Measurements from ENCODE around the gene ARHGEF26.

ARHGEF26 gene

DNA sequence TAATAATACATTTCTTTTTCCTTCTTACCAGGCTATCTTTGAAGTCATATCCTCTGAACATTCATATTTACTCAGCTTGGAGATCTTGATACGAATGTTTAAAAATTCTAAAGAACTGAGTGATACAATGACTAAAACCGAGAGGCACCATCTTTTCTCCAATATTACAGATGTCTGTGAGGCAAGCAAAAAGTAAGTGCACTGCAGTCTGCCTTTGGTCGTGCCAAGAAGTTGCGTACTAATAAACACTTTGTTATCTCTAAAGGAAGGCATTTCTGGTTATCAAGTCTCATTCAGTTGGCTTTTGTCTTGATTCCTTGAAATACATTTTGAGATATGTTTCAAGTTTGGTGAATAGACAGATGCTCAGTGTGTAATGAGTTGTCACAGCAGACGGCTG, 31.6 kb downstream of the ARHGEF26 start:
- no peak for DNase-seq (ENCODE audit: low read depth, low spot score)

DNA sequence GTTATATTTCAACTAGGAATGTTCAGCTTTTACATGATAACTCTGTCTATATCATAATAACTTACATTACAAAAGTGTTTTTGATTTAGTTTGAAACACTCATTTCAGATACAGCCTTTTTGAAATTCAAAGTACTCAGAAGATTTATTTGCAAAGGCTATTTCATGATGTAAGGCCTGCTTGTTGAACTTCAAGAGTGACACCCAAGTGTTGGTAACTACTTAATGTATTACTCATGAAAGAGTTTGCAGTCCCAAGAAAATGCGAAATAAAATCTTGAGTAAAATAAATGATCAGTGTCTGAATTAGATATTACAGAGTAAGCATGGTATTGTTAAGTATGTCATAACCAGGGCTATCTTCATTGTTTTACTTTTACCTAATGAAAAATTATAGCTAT, 35.3 kb downstream of the ARHGEF26 start:
- DNase-seq (ENCODE audit: low read depth, low spot score): no peak

DNA sequence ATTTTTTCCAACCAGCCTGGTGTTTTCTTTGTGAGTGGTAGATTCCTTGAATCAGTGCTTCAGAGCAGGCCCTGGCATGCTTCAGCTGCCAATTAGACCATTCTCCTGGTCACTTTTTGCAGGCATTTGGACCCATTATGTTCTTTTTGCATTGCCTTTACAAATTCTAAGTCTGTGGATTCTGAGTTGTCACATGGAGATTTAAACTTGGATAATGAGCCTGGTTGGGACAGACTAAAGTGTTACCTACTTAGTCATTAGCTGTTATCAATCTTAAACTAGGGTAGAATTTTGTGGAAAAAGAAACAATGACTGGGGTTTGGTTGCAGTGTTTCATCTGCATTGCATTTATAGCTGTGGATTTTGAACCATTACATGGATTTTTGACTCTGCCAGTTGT, 40.6 kb downstream of the ARHGEF26 start:
- DNase-seq (ENCODE audit: low read depth, low spot score): no peak

DNA sequence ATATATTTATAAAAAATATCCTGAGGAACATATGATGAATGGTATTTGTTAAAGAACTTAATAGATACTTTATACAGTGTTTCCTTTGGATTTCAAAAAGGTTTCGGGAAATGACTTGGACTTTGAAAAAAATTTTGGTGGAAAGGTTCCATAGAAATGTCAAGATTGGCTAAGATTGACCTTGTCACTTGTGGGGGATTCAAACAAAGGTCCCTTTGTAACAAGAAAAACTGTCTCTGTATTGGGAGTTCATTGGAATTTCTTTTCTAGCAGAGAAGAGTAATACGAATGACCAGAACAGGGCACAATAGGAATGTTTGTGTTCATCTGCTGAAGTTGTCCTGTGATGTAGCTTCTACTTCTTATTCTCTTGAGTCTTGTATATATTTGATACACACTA, 43.2 kb downstream of the ARHGEF26 start:
- no peak for DNase-seq (ENCODE audit: low read depth, low spot score)

DNA sequence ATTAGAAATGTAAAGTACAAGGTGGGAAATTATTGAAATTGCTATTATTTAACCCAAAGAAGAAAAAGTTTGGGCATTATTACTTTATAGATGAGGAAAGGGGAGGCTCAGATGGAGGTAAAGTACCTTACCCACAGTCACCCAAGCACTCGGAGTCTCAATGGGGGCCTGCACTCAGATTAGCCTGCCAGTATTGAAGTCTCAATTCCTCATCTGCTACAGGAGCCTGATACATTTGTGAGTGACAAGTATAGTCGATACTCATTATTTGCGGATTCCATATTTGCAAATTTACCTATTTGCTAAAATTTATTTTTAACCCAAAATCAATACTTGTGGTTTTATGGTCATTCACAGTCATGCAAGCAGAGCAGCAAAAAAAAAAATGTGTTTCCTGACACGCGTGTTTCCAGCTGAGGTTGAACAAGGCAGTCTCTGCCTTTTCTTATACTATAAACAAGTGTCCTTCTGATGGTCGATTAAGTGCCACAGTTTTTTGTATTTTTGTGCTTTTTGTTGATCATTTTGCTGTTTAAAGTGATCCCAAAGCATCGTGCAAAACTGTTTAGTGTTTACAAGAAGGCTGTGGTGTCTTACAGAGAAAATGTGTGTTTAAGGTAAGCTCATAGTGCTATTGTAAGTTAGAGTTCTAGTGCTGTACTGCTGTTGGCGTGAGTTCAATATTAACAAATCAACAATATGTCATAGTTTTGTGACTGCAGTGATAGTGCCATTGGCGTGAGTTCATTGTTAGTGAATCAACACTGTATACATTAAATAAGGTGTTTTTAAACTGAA, 48.0 kb downstream of the ARHGEF26 start:
- no peak for DNase-seq (ENCODE audit: low read depth, low spot score)

DNA sequence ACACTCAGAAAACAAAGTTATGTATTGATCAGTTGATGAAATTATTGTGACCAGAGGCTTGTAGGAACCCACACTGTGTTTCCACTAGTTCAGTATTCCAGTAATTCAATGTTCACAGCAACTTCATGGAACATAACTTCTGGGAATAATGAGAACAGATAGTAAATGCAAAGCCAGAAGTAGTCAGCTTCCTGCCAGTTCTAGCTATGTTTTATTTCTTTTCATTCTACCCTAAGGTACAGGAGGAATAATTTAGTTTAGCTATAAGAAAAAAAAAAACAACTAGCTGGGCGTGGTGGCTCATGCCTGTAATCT, 48.6 kb downstream of the ARHGEF26 start:
- DNase-seq (ENCODE audit: low read depth, low spot score): no peak

DNA sequence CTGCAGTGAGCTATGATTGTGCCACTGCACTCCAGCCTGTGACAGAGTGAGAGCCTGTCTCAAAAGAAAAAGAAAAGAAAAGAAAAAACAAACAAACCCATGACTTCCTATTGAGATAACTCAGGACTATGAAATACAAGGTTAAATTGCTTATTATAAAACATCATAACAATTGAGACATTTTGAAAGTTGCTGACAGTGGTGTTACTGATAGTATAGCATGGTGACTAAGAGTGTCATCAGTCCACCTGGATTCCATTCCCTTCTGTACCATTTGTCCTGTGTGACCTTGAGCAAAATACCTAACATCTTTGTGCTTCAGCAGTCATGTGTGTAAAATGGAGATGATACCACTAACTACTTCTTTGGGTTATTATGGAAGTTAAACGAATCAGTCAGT, 49.1 kb downstream of the ARHGEF26 start:
- DNase-seq (ENCODE audit: low read depth, low spot score): no peak

DNA sequence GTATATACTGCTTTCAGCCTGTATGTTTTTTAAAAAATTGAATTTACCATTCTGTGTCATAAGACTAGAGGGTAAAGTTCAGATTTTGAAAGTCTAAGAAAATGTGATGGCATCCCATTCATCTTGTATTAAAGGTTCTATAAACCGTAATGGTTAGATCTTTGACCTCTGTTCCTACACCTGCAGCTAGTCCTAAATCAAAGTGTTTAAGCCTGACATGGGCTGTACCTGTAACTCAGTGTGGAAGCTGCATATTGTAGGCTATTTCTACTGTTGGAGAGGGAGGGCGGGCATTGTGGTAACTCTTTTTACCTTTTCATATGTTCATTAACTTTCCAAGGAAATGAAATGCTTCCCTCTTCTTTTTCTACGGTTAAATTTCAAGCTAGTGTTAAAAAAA, 53.9 kb downstream of the ARHGEF26 start:
- DNase-seq (ENCODE audit: low read depth, low spot score): no peak

DNA sequence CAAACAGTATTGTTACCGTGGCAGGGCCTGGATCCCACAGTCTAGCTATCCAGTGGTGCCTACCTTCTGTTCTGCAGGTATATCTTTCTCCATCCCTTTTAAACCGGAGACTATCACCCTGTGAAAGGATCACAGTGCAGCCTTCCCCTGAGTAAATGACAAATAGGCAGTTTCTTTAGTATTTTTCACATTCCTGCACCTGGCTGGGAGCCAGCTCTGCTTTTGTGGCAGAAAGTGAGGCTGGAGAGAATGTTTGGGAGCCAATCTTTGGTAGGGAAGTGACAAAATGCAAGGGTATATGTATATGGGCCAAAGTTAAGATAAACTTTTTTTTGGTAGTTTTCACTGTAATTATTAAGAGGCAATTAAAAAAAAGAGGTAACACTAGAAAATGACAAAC, 54.8 kb downstream of the ARHGEF26 start:
- no peak for DNase-seq (ENCODE audit: low read depth, low spot score)

DNA sequence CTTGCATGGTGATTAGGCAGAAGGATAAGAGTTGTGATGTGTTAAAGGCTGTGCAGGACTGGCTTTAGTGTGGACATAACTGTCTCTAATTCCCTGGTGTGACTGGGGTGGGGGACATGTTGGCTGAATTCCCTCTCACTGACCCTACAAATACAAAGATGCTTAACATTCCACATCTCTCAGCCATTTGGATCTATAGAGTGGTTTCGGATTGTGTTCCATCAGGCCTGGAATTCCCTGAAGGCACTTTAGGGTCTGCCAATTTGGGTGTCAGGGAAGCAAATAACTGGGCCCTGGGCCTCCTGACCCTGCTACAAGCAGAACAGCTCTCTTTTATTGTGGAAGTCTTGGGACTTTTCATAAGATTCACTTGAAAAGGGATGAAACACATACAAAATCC, 56.2 kb downstream of the ARHGEF26 start:
- DNase-seq (ENCODE audit: low read depth, low spot score): no peak

DNA sequence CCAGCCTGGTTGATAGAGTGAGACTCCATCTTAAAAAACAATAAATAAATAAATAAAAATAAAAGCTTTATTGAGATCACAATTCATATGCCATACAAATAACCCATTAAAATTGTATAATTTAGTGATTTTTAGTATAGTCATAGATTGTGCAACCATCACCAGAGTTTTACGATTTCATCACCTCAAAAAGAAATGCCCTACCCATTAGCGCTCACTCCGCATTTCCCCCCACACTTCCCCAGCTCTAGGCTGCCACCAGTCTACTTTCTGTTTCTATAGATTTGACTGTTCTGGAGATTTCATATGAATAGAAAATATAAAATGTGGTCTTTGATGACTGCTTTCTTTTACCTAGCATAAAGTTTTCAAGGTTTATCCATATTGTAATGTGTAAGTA, 57.0 kb downstream of the ARHGEF26 start:
- no peak for DNase-seq (ENCODE audit: low read depth, low spot score)

DNA sequence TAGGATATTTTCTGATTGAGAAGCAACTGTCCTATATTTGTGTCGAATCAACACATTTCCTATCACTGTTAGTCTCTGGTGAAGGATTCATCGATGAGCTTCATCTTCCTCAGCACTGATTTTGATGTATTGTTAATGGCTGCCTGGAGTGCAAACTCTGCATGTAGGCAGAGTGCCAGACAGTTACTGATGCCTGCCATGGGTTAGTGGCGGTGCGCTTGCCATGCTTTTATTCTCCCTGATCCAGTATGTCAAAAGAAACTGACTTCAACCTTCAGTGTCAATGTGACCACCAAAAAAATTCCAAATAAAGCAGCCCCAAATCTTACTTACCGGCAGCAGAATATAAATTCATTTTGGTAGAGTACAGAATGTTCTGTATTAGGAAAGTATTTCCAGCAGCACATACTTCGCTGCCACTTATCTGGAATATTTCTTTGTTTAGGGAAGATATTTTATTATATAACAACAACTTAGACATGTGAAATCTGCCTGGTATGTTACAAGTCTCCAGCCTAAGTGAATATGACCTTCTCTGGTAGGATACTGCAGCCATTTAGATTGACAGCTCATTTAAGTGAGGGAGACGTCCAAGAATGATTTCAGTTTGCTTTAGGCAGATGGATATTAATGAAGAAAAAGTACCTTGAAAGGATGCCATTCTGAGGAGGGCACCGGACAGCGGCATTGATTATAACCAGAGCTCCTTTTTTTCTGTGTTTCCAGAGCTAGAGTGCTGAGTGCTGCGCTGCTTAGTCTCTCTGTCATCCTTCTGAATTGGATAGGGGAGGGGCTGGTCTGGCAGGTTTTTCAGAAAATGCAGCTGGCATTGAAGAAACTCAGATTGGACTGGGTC, 59.9 kb downstream of the ARHGEF26 start:
- DNase-seq (ENCODE audit: low read depth, low spot score): no peak

DNA sequence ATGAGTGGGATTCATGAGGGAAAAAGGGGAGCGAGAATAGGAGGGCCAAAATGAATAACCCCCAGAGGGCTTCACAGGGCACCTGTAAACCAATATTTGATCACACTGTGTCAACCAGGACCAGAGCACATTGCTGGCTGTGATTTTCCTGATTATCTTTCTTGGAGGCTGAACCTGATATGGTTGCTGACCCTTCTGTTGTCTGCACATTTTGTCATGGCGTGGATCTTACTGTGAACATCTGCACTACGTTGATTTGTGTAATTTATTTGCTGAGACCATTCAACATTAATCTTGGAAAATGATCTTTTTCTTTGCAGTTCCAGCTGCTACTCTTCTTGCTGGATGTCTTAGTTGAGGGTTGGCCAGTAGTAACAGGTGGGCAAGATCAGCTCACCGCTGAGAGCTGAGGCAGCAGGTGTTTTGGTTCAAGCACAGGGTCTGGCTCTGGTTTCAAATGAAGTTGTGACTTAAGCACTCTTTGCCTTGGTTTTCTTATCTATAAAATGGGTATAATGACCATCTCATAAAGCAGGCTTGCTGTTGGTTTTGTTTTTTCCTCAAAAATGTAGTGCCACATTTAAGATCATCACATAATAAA, 61.2 kb downstream of the ARHGEF26 start:
- no peak for DNase-seq (ENCODE audit: low read depth, low spot score)

DNA sequence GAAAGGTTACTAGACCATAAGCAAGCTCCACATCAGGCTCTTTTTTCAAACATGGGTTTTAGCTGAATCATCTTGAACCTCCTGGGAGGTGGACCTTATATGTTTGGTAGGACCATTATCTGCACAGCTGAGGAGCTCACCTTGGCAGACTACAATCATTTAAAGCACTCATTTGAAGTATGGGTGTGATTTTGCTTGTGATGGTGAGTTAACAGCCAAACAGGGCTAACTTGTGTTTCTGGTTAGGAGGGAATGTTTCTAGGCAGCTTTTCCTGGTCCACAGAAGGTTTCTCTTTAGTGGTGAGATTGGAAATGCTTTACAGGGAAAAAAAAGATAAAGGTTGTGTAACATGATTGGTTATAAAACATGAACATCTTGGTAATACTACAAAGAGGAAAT, 61.8 kb downstream of the ARHGEF26 start:
- no peak for DNase-seq (ENCODE audit: low read depth, low spot score)

DNA sequence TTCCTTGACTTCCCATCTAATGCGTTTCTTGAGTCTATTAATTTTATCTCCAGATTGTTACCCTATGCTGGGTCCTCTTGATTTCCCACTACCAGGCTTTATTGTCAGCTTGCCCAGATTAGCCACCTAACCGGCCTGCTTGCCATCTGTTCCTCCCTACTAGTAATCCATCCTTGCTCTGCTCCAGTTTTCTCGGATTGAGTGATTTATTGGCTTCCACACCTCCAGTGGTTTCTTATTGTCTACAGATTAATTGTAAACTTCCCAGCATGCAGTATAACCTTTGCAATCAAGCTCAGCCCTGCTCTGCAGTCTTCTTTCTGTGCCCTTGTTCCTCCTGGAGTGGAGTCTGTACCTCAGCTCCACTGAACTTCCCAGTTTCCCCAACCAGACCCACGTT, 63.4 kb downstream of the ARHGEF26 start:
- DNase-seq (ENCODE audit: low read depth, low spot score): no peak

DNA sequence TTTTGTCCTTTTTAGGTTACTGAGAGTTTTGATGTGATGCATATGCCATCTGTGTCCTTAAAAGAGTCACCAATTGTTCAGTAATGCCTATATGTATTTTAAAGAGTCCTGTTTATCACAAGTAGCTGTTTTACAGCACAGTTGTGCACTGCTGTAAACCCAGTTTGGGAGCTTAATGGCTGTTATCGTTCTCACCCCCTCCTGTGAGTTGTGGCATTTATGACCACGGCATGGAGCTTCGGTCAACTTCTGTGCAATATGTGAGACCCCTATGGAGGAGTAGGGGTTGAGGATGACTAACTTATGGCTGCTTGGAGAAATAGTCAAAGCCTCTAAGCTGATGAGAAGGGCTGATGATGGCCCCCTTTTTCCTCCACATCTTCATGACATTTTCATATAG, 67.2 kb downstream of the ARHGEF26 start:
- DNase-seq (ENCODE audit: low read depth, low spot score): no peak

DNA sequence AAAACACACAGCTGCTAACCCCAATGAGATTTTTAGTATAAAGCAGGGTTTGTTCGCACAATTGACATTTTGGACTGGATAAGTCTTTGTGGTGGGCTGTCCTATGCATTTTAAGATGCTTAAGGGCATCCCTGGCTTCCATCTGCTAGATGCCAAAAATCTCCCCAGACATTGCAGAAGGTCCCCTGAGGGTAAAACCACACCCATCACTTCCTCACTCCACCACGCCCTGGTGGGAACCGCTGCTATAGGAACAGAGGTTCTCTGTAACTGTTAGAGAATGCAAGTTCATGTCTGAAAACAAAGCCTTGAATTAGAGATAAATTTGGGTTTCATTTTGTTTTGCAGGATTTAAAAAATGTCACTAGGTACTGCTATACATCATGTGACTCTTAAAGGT, 67.7 kb downstream of the ARHGEF26 start:
- DNase-seq (ENCODE audit: low read depth, low spot score): no peak

DNA sequence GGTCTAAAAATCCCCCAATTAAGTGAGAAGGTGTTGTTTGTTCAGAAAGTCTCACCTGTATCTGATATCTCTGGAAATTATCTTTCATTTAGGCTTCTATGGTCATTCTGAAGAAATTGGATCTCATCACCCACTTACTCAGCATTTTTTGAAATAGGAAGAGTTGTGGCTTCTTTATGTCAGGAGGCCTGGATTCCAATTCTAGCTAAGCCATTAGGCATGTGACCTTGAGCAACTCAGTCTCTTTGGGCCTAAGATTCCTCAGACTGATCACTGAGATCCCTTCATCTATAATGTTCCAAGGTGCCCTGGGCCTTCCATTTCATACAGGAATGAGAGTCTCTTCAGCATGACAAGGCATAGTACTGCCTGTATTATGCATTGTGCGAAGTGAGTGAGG, 70.3 kb downstream of the ARHGEF26 start:
- DNase-seq (ENCODE audit: low read depth, low spot score): no peak

DNA sequence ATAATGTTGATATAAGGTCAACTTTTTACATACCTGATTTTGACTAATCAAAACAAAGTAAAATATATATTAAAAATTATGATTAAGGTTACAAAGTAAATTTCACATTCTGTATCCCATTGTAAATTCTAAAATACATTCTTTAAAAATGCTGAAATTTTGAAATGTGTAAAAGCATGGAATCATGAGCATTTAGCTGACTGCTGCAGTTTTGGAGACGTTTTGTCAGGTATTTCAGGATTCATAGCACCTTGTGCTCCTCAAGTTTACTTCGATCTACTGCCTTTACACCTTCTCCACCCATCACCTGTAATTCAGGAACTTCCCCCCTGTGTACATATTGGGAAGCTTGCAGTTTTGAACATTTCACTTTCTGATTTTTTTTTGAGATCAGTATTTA, 71.0 kb downstream of the ARHGEF26 start:
- DNase-seq (ENCODE audit: low read depth, low spot score): no peak

DNA sequence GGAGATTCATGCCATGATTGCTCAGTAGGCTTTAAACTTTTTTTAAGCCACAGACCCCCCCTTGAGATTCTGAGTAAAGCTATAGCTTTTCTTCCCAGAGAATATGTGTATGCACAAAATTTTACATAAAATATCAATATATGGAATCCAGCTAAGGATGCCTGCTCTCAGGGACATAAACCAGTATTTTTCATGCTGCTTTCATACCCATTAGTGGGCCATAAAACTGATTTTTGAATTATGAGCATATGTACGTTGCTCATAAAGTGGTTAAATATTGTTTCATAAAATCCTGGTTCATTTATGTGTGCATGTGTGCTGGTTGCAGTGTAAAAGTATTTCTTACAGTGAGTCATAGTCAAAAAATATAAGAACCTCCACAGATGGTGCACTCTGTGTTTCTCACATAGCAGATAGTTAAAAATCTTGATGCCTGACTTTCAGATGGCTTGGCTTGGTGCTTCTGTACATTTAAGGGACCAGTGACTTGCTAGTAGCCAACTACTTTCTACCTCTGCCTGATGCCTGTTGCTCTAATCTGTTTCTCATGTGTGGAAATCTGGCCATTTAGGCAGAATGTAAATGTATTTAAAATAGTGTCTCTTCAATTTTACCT, 71.9 kb downstream of the ARHGEF26 start:
- DNase-seq (ENCODE audit: low read depth, low spot score): no peak

DNA sequence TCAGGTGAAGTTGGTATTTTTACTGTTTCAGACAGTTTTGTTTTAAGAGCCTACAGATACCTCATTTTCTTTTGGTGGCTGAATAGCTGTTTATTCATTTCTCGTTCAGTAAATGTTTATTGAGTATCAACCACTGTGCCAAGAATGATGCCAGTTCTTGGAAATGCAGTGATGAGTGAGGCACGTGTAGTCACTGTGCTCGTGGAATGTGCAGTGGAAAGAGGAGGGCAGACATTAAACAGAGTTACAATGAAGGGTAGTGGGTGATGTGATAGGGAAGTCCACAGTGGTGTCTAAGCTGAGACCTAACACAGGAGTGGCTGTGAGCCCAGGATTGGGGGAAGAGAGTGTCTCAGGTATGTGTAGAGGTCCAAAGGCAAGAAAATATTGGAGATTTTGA, 73.7 kb downstream of the ARHGEF26 start:
- DNase-seq (ENCODE audit: low read depth, low spot score): no peak

DNA sequence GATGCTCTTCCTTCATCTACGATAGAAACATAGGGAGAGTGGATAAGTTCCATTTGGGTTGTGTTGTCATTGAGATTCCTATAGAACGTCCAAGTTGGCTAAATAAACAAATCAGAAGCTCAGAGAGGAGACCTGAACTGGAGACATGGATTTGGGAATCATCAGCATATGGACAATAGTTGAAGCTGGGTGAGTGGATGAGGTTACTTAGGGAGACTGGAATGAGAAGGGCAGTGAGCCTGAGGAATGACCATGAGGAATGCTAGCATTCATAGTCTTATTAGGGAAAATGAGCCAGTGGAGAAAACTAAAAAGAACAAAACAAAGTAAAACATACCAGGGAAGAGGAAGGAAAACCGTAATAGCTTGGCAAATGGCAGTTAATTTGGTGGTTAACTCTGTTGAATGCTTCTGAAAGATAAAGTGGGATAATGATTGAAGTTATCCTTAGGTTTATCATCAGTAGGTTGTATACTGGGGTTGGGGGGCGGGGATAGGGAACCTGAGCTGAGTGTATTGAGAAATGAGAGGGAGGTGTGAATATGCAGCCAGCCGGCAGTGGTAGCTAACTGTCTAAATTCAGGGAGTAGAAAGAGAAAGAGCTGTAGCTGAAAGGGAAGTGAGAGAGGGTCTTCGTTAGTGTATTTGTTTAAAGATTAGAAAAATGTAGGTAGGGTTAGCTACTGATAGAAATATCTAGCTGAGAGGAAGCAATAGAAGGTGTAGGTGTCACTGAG, 74.6 kb downstream of the ARHGEF26 start:
- DNase-seq (ENCODE audit: low read depth, low spot score): no peak
